NCI-H2107 treated with DMSO at 0.1 percent for 48 hours (cell line): ENCODE data around the gene VBP1.
"Not testable (repeated sequence)": the region's sequence is repeated elsewhere in the genome, so short reads cannot be mapped to it uniquely, and the experiment has no call there.

Experiments used
- DNase-seq: peaks from one replicate; lab custom pipeline; 2025; ENCODE audit not compliant: unreplicated experiment; lab: John Stamatoyannopoulos, UW

Gene VBP1

DNA sequence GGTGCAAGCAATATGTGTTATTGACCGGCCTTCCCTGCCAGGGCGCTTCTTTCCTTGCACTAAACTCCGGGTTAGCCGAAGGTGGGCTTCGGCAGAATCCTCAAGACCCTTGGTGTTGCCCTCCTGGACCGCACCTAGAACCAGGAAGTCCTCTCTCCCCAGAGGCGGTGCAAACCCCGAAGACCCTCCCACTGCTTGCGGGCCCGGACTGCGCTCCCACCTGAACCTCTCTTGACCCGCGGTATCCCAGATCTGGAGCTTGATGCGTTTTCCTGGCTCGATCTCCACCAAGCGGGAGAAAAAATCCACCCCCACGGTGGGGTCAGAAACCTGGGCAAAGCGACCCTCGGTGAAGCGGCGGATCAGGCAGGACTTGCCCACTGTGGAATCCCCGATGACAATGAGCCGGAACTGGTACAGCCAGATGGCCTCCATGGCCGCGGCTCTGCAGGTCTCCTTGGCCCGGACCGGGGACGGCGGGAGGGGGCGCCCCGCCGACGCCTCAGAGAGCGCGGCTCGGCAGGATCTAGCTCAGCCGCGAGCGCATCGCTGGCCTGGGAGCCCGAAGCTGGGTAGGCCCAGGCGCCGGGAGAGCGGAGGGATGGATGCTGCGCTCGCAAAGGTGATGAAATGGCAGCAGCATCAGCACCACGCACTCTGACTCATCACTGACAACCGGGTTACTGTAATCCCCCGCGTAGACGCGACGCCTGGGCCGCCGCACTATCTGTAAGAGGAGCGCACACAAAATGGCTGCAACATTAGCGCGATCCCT, 47.8 kb downstream of the VBP1 start, which contains the start of gene RAB39B:
RAB39B (minus strand) TSS at position 638 of the 775 bp plus-strand sequence; CDS start at position 435, 203 bp downstream.
- peak; percentile 56 for DNase-seq

DNA sequence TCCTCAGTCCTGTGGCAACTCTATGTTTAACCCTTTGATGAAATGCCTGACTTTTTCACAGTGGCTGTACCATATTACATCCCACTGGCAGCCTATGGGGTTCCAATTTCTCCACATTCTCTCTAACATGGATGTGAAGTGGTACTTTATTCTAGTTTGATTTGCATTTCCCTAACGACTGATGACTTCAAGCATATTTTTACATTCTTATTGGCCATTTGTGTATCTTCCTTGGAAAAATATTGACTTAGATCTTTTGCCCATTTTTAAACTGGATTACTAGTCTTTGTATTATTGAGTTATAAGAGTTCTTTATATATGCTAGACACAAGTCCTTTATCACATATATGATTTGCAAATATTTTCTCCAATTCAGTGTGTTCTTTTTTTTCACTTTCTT, 50.2 kb downstream of the VBP1 start:
- DNase-seq, result no peak

DNA sequence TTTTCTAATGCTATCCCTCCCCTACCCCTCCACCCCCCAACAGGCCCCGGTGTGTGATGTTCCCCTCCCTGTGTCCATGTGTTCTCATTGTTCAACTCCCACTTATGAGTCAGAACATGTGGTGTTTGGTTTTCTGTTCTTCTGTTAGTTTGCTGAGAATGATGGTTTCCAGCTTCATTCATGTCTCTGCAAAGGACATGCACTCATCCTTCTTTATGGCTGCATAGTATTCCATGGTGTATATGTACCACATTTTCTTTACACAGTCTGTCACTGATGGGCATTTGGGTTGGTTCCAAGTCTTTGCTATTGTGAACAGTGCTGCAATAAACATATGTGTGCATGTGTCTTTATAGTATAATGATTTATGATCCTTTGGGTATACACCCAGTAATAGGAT, 51.7 kb downstream of the VBP1 start:
- not testable (repeated sequence) for DNase-seq

DNA sequence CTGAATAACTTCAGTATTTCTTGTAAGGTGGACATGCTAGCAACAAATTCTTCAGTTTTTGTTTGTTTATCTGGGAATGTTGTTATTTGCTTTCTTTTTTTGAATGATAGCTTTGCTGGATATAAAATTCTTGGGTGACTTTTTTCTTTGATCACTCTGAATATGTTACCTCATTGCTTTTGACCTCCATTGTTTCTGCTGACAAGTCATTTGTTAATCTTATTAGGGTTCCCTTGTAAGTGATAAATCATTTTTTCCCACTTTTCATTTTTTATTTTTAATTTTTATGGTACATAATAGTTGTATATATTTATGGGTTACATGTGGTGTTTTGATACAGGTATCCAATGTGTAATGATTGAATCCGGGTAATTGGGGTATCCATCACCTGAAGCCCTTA, 54.7 kb downstream of the VBP1 start:
- no peak for DNase-seq

DNA sequence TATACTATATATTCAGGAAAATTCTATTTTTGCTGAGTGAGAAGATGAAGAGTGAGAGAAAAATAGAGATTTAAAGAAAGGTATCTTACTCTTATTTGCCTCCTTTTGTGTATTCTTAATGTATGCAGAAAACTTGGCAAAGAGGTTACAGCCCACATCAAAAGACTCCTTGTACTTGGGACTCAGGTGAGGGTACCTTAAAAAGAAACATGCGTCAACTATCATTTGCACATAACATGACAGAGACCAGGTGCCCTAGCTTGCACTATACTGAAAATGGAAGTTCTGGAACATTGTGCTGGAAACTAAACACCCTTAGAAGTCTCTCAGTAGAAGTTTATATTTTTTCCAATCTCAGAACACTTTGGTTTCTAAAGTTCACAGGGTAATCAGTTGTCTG, 63.6 kb downstream of the VBP1 start:
- DNase-seq, result no peak
